ENCODE results near the gene FAM209B. TPM values are rescaled to one million over a fixed set of nuclear protein-coding genes. Genes with fewer than 3 reads are reported as not detected.

The FAM209B gene
- total RNA-seq, 4 donors from 2014 or later: not detected

DNA sequence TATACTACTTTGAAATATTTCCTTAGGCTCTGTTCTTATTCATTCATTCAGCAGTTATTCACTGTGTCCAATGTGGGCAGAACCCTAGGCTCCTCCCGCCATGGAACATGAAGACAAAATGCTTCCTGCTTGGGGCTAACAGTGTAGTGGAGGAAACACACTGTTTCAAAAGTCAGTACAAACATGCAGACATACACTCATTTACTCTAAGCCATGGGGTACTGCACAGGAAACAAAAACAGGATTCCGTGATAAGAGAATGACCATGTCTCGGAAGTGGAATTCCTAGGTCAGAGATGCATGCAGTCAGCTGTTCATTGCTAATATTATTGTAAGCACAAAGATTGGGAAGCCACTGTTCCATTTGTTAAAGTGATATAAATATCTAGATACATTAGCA, 26.9 kb upstream of the FAM209B start:
- TF ChIP-seq, protein P1, sequence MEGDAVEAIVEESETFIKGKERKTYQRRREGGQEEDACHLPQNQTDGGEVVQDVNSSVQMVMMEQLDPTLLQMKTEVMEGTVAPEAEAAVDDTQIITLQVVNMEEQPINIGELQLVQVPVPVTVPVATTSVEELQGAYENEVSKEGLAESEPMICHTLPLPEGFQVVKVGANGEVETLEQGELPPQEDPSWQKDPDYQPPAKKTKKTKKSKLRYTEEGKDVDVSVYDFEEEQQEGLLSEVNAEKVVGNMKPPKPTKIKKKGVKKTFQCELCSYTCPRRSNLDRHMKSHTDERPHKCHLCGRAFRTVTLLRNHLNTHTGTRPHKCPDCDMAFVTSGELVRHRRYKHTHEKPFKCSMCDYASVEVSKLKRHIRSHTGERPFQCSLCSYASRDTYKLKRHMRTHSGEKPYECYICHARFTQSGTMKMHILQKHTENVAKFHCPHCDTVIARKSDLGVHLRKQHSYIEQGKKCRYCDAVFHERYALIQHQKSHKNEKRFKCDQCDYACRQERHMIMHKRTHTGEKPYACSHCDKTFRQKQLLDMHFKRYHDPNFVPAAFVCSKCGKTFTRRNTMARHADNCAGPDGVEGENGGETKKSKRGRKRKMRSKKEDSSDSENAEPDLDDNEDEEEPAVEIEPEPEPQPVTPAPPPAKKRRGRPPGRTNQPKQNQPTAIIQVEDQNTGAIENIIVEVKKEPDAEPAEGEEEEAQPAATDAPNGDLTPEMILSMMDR (IDR thresholded peaks at IDR 0.05): no peak
- ATAC-seq (ENCODE audit: low FRiP score) (no peak), DNase-seq (ENCODE audit: low spot score) (no peak)

DNA sequence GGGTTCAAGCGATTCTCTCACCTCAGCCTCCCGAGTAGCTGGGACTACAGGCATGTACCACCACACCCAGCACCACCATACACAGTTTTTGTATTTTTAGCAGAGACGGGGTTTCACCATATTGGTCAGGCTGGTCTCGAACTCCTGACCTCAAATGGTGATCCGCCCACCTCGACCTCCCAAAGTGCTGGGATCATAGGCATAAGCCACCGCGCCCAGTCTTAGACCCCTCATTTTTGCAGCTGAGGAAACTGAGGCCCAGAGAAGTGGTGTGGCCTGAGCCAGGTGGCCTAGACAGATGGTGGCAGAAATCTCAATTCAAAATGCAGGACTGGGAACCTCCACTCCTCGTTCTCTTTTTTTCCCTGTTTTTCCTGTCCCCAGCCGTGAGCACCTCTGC, 21.1 kb upstream of the FAM209B start:
- TF ChIP-seq, protein P1 (IDR thresholded peaks at IDR 0.05): no peak
- DNase-seq (ENCODE audit: low spot score) (no peak), ATAC-seq (ENCODE audit: low FRiP score) (no peak)

DNA sequence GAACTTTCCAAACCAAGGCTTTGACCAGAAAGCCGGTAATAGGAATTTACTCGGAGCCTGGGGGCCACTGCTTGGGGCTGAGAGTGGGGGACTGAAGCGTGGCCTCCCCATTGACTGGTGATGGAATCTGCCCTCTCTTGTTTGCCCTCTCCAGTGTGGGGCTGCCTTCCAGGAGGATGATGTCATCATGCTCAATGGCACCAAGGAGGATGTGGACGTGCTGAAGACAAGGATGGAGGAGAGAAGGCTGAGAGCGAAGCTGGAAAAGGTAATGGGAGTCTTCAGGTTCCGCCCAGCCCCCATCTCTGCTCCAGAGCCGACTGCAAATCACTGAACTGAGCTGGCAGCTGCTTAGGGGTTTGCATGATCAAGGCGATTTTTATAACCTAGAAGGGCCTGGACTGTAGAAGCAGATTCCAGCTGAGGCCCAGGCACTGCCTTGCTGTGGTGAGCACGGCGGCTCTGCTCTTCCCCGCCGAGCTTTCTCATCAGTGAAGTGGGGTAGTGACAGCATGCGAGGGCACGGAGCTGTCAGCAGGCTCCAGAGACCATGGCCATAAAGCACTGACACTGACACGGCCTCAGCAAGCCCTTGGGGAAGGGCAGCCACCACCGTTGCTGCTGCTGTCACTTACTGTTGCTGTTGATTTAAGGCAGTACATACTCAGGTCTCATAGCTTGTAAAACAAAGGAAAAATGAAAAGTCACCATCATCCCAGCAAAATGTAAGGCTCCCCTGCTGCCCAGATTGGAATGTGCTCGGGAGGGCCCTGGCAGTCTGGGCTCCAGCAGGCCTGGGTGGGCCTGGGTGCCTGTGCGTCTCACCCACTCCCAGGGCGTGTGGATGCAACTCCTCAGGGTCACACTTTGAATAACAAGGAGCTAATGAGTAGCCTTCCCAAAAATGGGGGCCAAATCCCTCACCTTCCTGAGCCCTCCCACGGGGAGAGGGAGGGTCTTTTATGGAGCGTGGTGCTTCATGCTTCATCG, 19.6 kb upstream of the FAM209B start:
- TF ChIP-seq, protein P1 (IDR thresholded peaks at IDR 0.05): no peak
- DNase-seq (ENCODE audit: low spot score): no peak

DNA sequence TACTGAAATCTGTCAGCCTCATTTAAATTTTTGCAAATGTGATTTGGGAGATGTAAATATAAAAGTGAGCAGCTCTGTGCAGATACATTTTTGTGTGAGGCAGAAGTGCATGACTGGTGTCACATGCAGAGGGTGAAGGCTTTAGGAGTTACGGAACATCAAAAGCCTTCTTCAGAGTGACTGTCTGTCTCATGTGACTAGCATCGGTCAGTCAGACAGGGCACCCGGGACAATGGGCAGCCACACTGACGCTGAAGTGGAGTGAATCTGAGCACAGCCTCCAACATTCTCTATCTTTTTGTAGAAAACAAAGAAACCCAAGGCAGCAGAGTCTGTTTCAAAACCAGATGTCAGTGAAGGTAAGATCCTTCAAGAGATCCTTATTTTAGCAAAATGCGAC, 16.4 kb upstream of the FAM209B start:
- DNase-seq (ENCODE audit: low spot score) (no peak), ATAC-seq (ENCODE audit: low FRiP score) (no peak)
- TF ChIP-seq, protein P1 (IDR thresholded peaks at IDR 0.05): no peak

More for the DNA sequence above, 19.6 kb upstream of the FAM209B start:
- no peak for ATAC-seq (ENCODE audit: low FRiP score)

DNA sequence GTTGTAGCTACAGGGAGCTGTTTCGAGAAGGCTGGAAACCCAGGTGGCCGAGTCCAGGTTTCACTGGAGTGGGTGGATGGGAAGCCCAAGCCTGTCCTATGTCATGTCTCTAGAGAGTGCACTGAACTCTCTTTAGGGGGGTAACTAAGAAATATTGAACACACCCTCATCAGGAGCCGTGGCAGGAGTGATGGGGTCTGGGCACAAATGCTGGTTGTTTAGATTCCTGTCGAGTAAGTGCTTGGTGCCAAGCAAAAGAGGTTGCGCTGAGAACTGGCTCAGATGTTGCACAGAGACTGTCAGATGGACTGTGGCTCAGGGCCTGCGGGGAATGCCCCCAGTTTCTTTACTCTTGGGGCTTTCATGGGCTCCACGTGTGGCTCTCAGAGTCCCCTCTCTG, 15.8 kb upstream of the FAM209B start:
- TF ChIP-seq, protein P1 (IDR thresholded peaks at IDR 0.05): no peak
- ATAC-seq (ENCODE audit: low FRiP score): no peak
- no peak for DNase-seq (ENCODE audit: low spot score)

DNA sequence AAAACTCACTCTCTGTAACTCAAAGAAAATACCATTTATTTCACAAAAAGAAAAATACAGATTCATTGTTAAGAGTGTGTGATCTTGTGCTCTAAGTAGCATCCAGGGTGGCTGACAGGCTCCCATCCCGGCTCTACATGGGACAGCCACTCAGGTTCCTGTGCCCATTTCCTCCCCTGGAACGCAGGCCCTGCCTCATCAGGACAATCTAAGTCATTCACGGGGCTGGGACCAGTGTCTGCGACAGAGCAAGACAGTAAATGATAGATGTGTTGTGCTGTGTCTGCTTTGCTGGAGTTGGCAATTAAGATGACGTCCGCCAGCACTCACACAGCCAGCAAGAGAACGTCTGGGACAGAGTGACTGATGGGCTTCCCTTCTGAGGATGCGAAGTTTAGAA, 15.4 kb upstream of the FAM209B start:
- TF ChIP-seq, protein P1 (IDR thresholded peaks at IDR 0.05): no peak
- ATAC-seq (ENCODE audit: low FRiP score): no peak
- no peak for DNase-seq (ENCODE audit: low spot score)

DNA sequence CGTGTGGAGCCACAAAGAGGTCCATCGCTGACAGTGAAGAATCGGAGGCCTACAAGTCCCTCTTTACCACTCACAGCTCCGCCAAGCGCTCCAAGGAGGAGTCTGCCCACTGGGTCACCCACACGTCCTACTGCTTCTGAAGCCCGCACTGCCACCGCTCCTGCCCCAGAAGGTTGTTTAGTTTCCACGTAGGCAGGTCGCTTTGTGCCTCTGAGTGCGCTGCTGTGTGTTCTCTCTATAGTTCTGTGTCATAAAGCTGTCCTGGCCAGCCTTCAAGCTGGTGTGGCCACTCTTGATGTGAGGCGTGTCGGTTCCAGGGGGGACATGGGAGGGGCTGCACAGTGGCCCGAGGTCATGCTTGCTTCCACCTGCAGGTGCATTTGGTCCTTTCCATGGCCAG, 14.9 kb upstream of the FAM209B start:
- TF ChIP-seq, protein P1 (IDR thresholded peaks at IDR 0.05): no peak
- ATAC-seq (ENCODE audit: low FRiP score): no peak
- no peak for DNase-seq (ENCODE audit: low spot score)

All from omental fat pad (tissue), 4 donors.